ENCODE data around the gene TENT4B. TPM values are rescaled to one million over a fixed set of nuclear protein-coding genes. Genes with fewer than 3 reads are reported as not detected.

TENT4B gene
- total and polyA plus RNA-seq, 2 donors (not counting 1 experiment from before 2014, with no cell fraction given): 11.1 to 12.2 TPM

- Histone ChIP-seq H3K27ac (ENCODE audit: insufficient read depth, low read length) (no peak overlapping the region), H3K36me3 (ENCODE audit: control insufficient read depth, insufficient read depth, low read length) (no peaks in the 10 kb centered on the region), H3K9ac (ENCODE audit: insufficient read depth, low read length) (no peak overlapping the region), H3K27me3 (ENCODE audit: control insufficient read depth, insufficient read depth, low read length) (peaks cover 3% of the 10 kb centered on the region), H3K4me2 (ENCODE audit: extremely low read depth, insufficient read depth, low read length) (no peak overlapping the region), H3K4me1 (ENCODE audit: control insufficient read depth, extremely low read depth, insufficient read depth, low read length) (no peaks in the 10 kb centered on the region), H3K9me3 (ENCODE audit: control insufficient read depth, insufficient read depth, low read depth, low read length) (no peaks in the 10 kb centered on the region), H4K20me1 (ENCODE audit: control insufficient read depth, extremely low read depth, insufficient read depth, low read length) (no peaks in the 10 kb centered on the region), H3K4me3 (replicated peaks in 1 of 4; ENCODE audit: control extremely low read depth in 1 of 4, insufficient read depth in 1 of 4, low read depth in 3 of 4, low read length in 4 of 4) (no peak overlapping the region), H3K79me2 (ENCODE audit: control insufficient read depth, insufficient read depth, low read length) (no peaks in the 10 kb centered on the region), H2AFZ (ENCODE audit: low read length) (no peak overlapping the region)
- DNase-seq (ENCODE audit: low read depth in 2 of 2): no peak
- TF ChIP-seq CTCF (conservative IDR thresholded peaks at IDR 0.05 in 1 of 2, IDR thresholded peaks at IDR 0.05 in 1 of 2; ENCODE audit: low read depth in 1 of 2, low read length in 2 of 2) (no peak), EZH2 (IDR thresholded peaks at IDR 0.05; ENCODE audit: low read length, missing control alignments) (no peak)
Measured at GRCh38 chr16:50133214-50133613, 19.9 kb upstream of the TENT4B start.

- no peak overlapping the region for H3K4me3 ChIP-seq (replicated peaks in 1 of 4; ENCODE audit: control extremely low read depth in 1 of 4, insufficient read depth in 1 of 4, low read depth in 3 of 4, low read length in 4 of 4)
- no peak overlapping the region for H3K9ac ChIP-seq (ENCODE audit: insufficient read depth, low read length)
- no peaks in the 10 kb centered on the region for H3K4me1 ChIP-seq (ENCODE audit: control insufficient read depth, extremely low read depth, insufficient read depth, low read length)
- no peaks in the 10 kb centered on the region for H4K20me1 ChIP-seq (ENCODE audit: control insufficient read depth, extremely low read depth, insufficient read depth, low read length)
- no peaks in the 10 kb centered on the region for H3K79me2 ChIP-seq (ENCODE audit: control insufficient read depth, insufficient read depth, low read length)
- H3K27me3 ChIP-seq (ENCODE audit: control insufficient read depth, insufficient read depth, low read length): peaks cover 3% of the 10 kb centered on the region
- no peaks in the 10 kb centered on the region for H3K36me3 ChIP-seq (ENCODE audit: control insufficient read depth, insufficient read depth, low read length)
- no peak for TF ChIP-seq EZH2 (IDR thresholded peaks at IDR 0.05; ENCODE audit: low read length, missing control alignments)
- no peak for TF ChIP-seq CTCF (conservative IDR thresholded peaks at IDR 0.05 in 1 of 2, IDR thresholded peaks at IDR 0.05 in 1 of 2; ENCODE audit: low read depth in 1 of 2, low read length in 2 of 2)
- no peak overlapping the region for H2AFZ ChIP-seq (ENCODE audit: low read length)
- no peak overlapping the region for H3K4me2 ChIP-seq (ENCODE audit: extremely low read depth, insufficient read depth, low read length)
- DNase-seq (ENCODE audit: low read depth in 2 of 2): no peak
- H3K27ac ChIP-seq (ENCODE audit: insufficient read depth, low read length): no peak overlapping the region
- no peaks in the 10 kb centered on the region for H3K9me3 ChIP-seq (ENCODE audit: control insufficient read depth, insufficient read depth, low read depth, low read length)
Measured at GRCh38 chr16:50136399-50136798, 16.7 kb upstream of the TENT4B start.

GRCh38 chr16:50137268-50137667 is 15.8 kb upstream of the TENT4B start:
- Histone ChIP-seq H3K9ac (ENCODE audit: insufficient read depth, low read length) (no peak overlapping the region), H2AFZ (ENCODE audit: low read length) (no peak overlapping the region), H3K9me3 (ENCODE audit: control insufficient read depth, insufficient read depth, low read depth, low read length) (no peaks in the 10 kb centered on the region), H3K4me1 (ENCODE audit: control insufficient read depth, extremely low read depth, insufficient read depth, low read length) (no peaks in the 10 kb centered on the region), H3K4me2 (ENCODE audit: extremely low read depth, insufficient read depth, low read length) (no peak overlapping the region), H3K27ac (ENCODE audit: insufficient read depth, low read length) (no peak overlapping the region), H3K79me2 (ENCODE audit: control insufficient read depth, insufficient read depth, low read length) (no peaks in the 10 kb centered on the region), H3K27me3 (ENCODE audit: control insufficient read depth, insufficient read depth, low read length) (peaks cover 3% of the 10 kb centered on the region), H3K4me3 (replicated peaks in 1 of 4; ENCODE audit: control extremely low read depth in 1 of 4, insufficient read depth in 1 of 4, low read depth in 3 of 4, low read length in 4 of 4) (no peak overlapping the region), H3K36me3 (ENCODE audit: control insufficient read depth, insufficient read depth, low read length) (no peaks in the 10 kb centered on the region), H4K20me1 (ENCODE audit: control insufficient read depth, extremely low read depth, insufficient read depth, low read length) (no peaks in the 10 kb centered on the region)
- TF ChIP-seq CTCF (conservative IDR thresholded peaks at IDR 0.05 in 1 of 2, IDR thresholded peaks at IDR 0.05 in 1 of 2; ENCODE audit: low read depth in 1 of 2, low read length in 2 of 2): no peak
- no peak for TF ChIP-seq EZH2 (IDR thresholded peaks at IDR 0.05; ENCODE audit: low read length, missing control alignments)
- no peak for DNase-seq (ENCODE audit: low read depth in 2 of 2)
